ENCODE data around the gene GAPDHS. TPM values are rescaled to one million over a fixed set of nuclear protein-coding genes. Genes with fewer than 3 reads are reported as not detected.

Gene GAPDHS
- total RNA-seq, 1 experiment from 2014 or later, result not detected

DNA sequence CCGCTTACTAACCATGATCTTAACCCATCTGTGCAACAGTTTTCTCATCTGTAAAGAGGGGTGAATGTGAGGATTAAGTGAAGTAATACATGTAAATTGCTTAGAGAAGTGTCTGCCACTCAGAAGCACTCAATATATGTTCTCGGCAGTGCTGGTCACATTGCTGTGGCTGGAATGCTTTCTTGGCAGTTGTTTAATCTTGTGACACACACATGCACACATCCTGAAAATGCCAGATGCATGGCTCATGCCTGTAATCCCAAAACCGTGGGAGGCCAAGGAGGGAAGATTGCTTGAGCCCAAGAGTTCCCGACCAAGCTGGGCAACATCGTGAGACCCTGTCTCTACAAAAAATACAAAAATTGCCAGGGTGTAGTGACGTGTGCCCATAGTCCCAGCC lies 14.9 kb upstream of the GAPDHS start:
- no peaks in the 10 kb centered on the region for H3K36me3 ChIP-seq (ENCODE audit: insufficient read depth, low read length, poor library complexity, severe bottlenecking)
- H3K4me1 ChIP-seq (ENCODE audit: insufficient read depth, low read length, poor library complexity, severe bottlenecking), result no peaks in the 10 kb centered on the region
- intact Hi-C loops (cut with micrococcal nuclease; ENCODE audit: unreplicated experiment), result no loop called here
- ChIA-PET CTCF (no interaction called here), POLR2A (ENCODE audit: low non-redundant PET) (no interaction called here)
- H3K9me3 ChIP-seq (ENCODE audit: low read depth, low read length, poor library complexity, severe bottlenecking), result no peaks in the 10 kb centered on the region
- peaks cover 26% of the 10 kb centered on the region for H3K27me3 ChIP-seq (replicated peaks; ENCODE audit: insufficient read depth, low read depth, low read length, poor library complexity)
- BruUV-seq (replicated peaks), result no TSS peak
- no peak overlapping the region for H3K4me3 ChIP-seq (ENCODE audit: low read depth, low read length, poor library complexity, severe bottlenecking)
- H3K27ac ChIP-seq (ENCODE audit: low read depth, low read length, poor library complexity, severe bottlenecking), result no peak overlapping the region
- peak; percentile 27 for DNase-seq (ENCODE audit: low spot score)
- TF ChIP-seq EZH2 (IDR thresholded peaks at IDR 0.05; ENCODE audit: borderline replicate concordance, low read depth, low read length, poor library complexity, severe bottlenecking), result no peak
- no peak for TF ChIP-seq CTCF (conservative IDR thresholded peaks at IDR 0.05; ENCODE audit: low read depth, low read length)

- H3K9me3 ChIP-seq (ENCODE audit: low read depth, low read length, poor library complexity, severe bottlenecking), result no peaks in the 10 kb centered on the region
- ChIA-PET CTCF (no interaction called here), POLR2A (ENCODE audit: low non-redundant PET) (no interaction called here)
- H3K27ac ChIP-seq (ENCODE audit: low read depth, low read length, poor library complexity, severe bottlenecking), result no peak overlapping the region
- no peak overlapping the region for H3K4me3 ChIP-seq (ENCODE audit: low read depth, low read length, poor library complexity, severe bottlenecking)
- H3K36me3 ChIP-seq (ENCODE audit: insufficient read depth, low read length, poor library complexity, severe bottlenecking), result no peaks in the 10 kb centered on the region
- no peak for TF ChIP-seq CTCF (conservative IDR thresholded peaks at IDR 0.05; ENCODE audit: low read depth, low read length)
- no peak for TF ChIP-seq EZH2 (IDR thresholded peaks at IDR 0.05; ENCODE audit: borderline replicate concordance, low read depth, low read length, poor library complexity, severe bottlenecking)
- intact Hi-C loops (cut with micrococcal nuclease; ENCODE audit: unreplicated experiment), result no loop called here
- H3K27me3 ChIP-seq (replicated peaks; ENCODE audit: insufficient read depth, low read depth, low read length, poor library complexity), result peaks cover 19% of the 10 kb centered on the region
- H3K4me1 ChIP-seq (ENCODE audit: insufficient read depth, low read length, poor library complexity, severe bottlenecking), result no peaks in the 10 kb centered on the region
- no TSS peak for BruUV-seq (replicated peaks)
- DNase-seq (ENCODE audit: low spot score), result no peak
Observed at GRCh38 chr19:35519291-35519690, 14.0 kb upstream of the GAPDHS start.

GRCh38 chr19:35521124-35521743 lies 12.0 kb upstream of the GAPDHS start:
- Histone ChIP-seq H3K27ac (ENCODE audit: low read depth, low read length, poor library complexity, severe bottlenecking) (no peak overlapping the region), H3K27me3 (replicated peaks; ENCODE audit: insufficient read depth, low read depth, low read length, poor library complexity) (peaks cover 26% of the 10 kb centered on the region), H3K36me3 (ENCODE audit: insufficient read depth, low read length, poor library complexity, severe bottlenecking) (no peaks in the 10 kb centered on the region), H3K4me1 (ENCODE audit: insufficient read depth, low read length, poor library complexity, severe bottlenecking) (no peaks in the 10 kb centered on the region), H3K9me3 (ENCODE audit: low read depth, low read length, poor library complexity, severe bottlenecking) (no peaks in the 10 kb centered on the region), H3K4me3 (ENCODE audit: low read depth, low read length, poor library complexity, severe bottlenecking) (no peak overlapping the region)
- BruUV-seq (replicated peaks), result no TSS peak
- POLR2A ChIA-PET (ENCODE audit: low non-redundant PET), result no interaction called here
- DNase-seq (ENCODE audit: low spot score), result no peak
- intact Hi-C loops (cut with micrococcal nuclease; ENCODE audit: unreplicated experiment), result no loop called here
- CTCF ChIA-PET, result no interaction called here
- TF ChIP-seq EZH2 (IDR thresholded peaks at IDR 0.05; ENCODE audit: borderline replicate concordance, low read depth, low read length, poor library complexity, severe bottlenecking) (no peak), CTCF (conservative IDR thresholded peaks at IDR 0.05; ENCODE audit: low read depth, low read length) (no peak)

Measured in A673 (cell line).